Omental fat pad (tissue), 4 donors: ENCODE data around the gene SPATS2. TPM values are rescaled to one million over a fixed set of nuclear protein-coding genes. Genes with fewer than 3 reads are reported as not detected.
A peak's percentile ranks its signal among the peaks of the same experiment; 100 is the strongest.

Experiments used
- ATAC-seq: fragments of 150-250 bp; one replicate; pipeline ENCODE4 v1.9.1; 2016; ENCODE audit warnings: mild to moderate bottlenecking, moderate library complexity; ENCODE audit not compliant: low FRiP score
- DNase-seq: peaks from one replicate; pipeline ENCODE4 v3.0.0-alpha.2; 2019; ENCODE audit warnings: low spot score
- small RNA-seq: library from RNA; depleted of rRNA; stranded (forward); fragments of <200 nt; gene quantifications from one replicate; pipeline ENCODE3, GENCODE V24; 2016
- total RNA-seq, 4 donors: library from RNA; depleted of rRNA; stranded (reverse); fragments of >200 nt; gene quantifications; one replicate each; pipeline ENCODE4 v1.1.0, GENCODE V29; 2016
- TF ChIP-seq, protein P1 (sequence below), 3 donors: fragments of 450-650 bp; IDR thresholded peaks; one replicate each; pipeline ENCODE4 v1.5.1; 2016 to 2017; ENCODE audit warnings: antibody characterized with exemption in 3 of 3, mild to moderate bottlenecking in 3 of 3, moderate library complexity in 2 of 3

The SPATS2 gene
- total RNA-seq, 4 donors from 2014 or later: 8.0 to 16.2 (median 9.7) TPM

DNA sequence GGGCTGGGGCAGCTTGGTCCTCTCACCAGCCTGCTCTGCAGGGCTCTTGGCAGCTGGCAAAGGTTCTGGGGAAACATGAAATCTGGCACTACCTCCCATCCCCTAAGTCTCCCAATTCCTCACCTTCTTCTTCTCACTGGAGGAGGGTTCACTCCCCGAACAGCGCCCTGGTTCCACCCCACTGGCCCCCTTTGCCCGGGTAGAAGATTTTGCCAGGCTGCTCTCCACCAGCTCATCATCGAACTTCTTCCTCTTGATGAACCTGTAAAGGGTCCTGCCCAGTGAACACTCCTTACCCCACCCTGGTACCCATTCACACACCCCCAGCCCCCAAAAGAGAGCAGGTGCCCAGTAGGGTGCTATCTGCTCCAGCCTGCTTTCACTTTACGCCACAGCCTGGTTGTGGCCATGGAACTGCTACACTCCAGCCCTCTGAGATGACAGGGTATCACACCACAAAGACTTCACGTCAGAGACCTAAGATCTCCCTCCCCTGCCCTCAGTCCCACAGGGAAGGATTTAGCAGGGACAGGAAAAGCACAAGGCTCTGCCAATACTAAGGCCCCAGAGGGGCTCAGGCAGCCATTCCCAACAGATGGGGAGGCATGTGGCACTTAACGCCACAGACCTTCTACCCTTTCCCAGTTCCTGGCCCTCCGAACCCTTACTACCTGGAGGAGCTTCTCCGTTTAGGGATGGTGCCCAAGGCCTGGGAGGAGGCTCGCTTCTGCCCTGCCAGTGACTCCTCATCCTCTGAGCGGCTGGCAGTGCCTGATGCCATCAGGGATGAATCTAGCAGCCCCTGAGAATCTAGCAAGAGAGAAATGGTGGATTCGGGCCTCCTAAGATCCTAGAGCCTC, 198.4 kb downstream of the SPATS2 start:
- ATAC-seq: no peak
- TF ChIP-seq, protein P1, sequence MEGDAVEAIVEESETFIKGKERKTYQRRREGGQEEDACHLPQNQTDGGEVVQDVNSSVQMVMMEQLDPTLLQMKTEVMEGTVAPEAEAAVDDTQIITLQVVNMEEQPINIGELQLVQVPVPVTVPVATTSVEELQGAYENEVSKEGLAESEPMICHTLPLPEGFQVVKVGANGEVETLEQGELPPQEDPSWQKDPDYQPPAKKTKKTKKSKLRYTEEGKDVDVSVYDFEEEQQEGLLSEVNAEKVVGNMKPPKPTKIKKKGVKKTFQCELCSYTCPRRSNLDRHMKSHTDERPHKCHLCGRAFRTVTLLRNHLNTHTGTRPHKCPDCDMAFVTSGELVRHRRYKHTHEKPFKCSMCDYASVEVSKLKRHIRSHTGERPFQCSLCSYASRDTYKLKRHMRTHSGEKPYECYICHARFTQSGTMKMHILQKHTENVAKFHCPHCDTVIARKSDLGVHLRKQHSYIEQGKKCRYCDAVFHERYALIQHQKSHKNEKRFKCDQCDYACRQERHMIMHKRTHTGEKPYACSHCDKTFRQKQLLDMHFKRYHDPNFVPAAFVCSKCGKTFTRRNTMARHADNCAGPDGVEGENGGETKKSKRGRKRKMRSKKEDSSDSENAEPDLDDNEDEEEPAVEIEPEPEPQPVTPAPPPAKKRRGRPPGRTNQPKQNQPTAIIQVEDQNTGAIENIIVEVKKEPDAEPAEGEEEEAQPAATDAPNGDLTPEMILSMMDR (IDR thresholded peaks at IDR 0.05): no peak
- no peak for DNase-seq

DNA sequence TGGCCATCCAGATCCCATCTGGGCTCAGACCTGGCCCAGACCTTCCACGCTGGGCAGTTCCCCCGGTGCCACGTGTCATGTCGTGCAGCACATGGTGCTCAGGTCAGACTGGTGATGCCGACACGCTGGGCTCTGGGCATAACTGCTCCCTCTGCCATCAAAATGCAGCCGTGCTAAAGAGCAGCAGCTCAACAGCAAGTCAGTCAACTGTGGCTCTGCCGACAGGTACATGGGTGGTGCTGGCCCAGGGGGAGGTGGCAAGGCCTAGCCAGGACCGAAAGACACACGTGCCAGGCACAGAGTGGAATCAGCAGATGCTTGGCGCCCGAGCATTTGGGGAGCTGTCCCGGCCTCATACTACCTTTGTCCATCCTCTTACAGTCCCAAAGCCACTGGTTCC, 199.1 kb downstream of the SPATS2 start:
- DNase-seq (no peak), ATAC-seq (no peak)
- TF ChIP-seq, protein P1 (IDR thresholded peaks at IDR 0.05): no peak

DNA sequence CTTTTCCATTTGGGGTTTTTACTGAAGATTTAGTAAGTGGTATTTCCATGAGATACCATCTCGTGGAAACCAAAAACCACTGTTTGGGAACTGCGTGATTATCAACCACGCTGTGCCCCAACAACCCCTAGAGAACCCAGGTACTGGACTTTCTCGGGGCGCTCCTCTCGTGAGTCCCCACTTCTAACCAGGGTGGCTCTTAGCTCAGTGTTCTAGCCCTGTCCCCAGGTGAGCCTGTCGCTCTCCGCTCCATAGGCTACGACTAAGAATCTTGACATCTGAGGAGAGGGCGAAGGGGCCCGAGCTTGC, 200.0 kb downstream of the SPATS2 start:
- peak; percentile 10 for ATAC-seq
- DNase-seq: no peak
- TF ChIP-seq, protein P1 (IDR thresholded peaks at IDR 0.05): no peak

DNA sequence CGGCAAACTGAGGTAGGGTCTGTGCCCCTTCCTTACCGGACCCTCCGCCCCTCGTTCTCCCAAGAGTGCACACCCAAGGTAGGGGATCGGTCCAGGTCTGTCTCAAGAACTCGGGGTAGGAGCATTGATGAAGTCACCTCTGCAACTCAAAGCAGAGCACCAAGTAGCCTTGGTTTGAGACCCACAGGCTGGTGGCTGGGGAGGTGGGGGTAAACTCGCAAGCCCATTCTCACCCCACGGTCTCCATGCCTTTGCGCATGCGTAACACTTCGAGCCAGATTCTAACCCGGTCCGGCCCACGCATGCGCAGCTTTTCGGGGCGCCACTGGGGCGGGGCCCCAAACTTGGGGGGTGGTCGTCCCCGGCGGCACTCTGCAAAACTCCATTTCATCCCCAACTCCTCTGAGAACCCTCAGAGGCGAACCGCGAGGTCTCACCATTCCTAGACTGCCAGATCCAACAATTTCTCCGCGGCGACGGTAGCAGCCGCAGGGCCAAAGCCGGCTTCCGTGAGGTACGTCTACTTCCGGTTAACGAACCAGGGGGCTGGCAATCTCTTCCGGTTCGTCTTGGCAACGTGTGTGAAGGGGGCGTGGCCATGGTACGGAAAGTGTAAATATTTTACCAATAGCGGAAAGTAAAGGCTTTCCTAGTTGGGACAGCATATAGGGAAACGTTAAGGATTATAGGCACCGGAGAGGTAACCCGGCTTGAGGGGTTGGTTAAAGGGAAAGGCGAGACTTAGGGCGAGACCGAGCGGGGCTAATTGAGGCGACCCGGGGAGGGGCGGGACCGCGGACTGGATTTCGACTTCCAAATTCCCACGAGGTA, 200.6 kb downstream of the SPATS2 start, which contains the start of gene MCRS1:
MCRS1 (minus strand) TSS at position 532 of the 831 bp plus-strand sequence. CDS start 1,411 bp downstream, outside the sequence.
- ATAC-seq: peak; percentile 86
- TF ChIP-seq, protein P1 (IDR thresholded peaks at IDR 0.05): peak in 1 of 3 donors; percentile 8
- DNase-seq: peak; percentile 84

DNA sequence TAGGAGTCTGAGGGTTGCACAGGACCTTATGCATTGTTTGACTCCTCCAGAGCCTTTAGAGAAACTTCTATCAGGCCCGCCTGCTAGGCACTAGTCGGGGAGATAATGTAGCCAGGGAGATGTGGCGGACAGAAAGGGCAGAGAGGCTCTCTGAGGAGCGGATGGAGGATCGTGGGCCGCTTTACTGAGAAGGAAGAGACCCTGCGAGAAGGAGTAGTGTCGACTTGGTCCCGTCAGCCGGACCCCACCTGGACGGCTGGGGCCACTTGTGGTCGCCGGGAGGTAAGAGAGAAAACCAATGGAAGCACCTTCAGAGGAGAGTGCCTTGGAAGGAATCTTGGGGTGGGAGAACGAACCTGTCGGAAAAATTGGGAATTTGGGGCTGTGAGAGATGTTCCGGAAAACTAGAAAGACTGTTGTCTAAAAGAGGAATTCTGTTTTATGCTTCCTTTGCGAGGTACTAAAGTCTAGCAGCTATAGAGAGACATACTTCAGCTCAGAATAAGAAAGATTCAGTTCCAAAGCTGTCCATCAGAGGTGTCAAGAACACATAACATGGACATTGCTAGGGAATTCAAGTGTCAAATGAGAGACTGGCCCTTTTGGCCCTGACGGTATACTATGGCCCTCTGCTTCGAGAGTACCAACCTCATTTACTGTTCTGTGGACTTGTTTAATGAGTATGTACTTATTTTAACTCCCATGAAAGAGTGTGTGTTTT, 201.3 kb downstream of the SPATS2 start:
- ATAC-seq (no peak), DNase-seq (no peak)
- TF ChIP-seq, protein P1 (IDR thresholded peaks at IDR 0.05): no peak

Small RNAs within 50 kb of the gene (small RNA-seq; reads per million reads assigned to genes)
- not detected for gene AC125611.1

Other genes with a start within 250 kb of the SPATS2 start
- gene TUBA1B, start 236.1 kb upstream of the SPATS2 start, total RNA-seq: 1,000 to 10,000 TPM in 1 of 4 donors, 100 to 1,000 TPM in 3; 608 to 1,018 (median 745) TPM
- 100 to 1,000 TPM; 145 to 210 (median 159) TPM for gene TUBA1A, start 178.4 kb upstream of the SPATS2 start, total RNA-seq
- gene TUBA1C, start 102.4 kb upstream of the SPATS2 start, total RNA-seq: 100 to 1,000 TPM in 3 of 4 donors, 10 to 100 TPM in 1; 67.8 to 649 (median 241) TPM
- gene PRPH, start 72.3 kb upstream of the SPATS2 start, total RNA-seq: 1 to 10 TPM; 1.3 to 4.4 (median 2.7) TPM
- 1 to 10 TPM in 1 of 4 donors, under 1 TPM in 1, not detected in 2; 0.37 to 1.6 TPM for gene TROAP, start 44.2 kb upstream of the SPATS2 start, total RNA-seq
- gene C1QL4, start 30.3 kb upstream of the SPATS2 start, total RNA-seq: 1 to 10 TPM in 1 of 4 donors, under 1 TPM in 1, not detected in 2; 0.65 to 1.1 TPM
- gene DNAJC22, start 20.6 kb upstream of the SPATS2 start, total RNA-seq: 1 to 10 TPM in 3 of 4 donors, not detected in 1; 1.8 to 9.2 (median 3.0) TPM
- gene KCNH3, start 171.6 kb downstream of the SPATS2 start, total RNA-seq: 1 to 10 TPM in 1 of 4 donors, under 1 TPM in 3; 0.63 to 1.7 (median 0.79) TPM
- 10 to 100 TPM; 31.2 to 57.2 (median 33.1) TPM for gene MCRS1, start 200.7 kb downstream of the SPATS2 start, total RNA-seq
- under 1 TPM in 3 of 4 donors, not detected in 1; 0.25 to 0.84 (median 0.48) TPM for gene FAM186B, start 238.2 kb downstream of the SPATS2 start, total RNA-seq